Cardiac fibroblast (primary cell): Measurements from ENCODE around the gene ANKRD44.
A peak's percentile ranks its signal among the peaks of the same experiment; 100 is the strongest.

ENCODE experiments used
- DNase-seq, 2 donors: peaks; one replicate each; pipeline versions ENCODE4 v3.0.0 to v3.0.0-alpha.2; 2010; ENCODE audit warnings: low read depth in 2 of 2
- H3K4me3 ChIP-seq, 2 donors: replicated peaks in 1 of 2; 1 replicate in 1 of 2; 2 replicates in 1 of 2; pipeline ENCODE4 v1.5.1; 2011; ENCODE audit warnings: low read depth in 2 of 2, low read length in 2 of 2, mild to moderate bottlenecking in 2 of 2, moderate library complexity in 1 of 2
- TF ChIP-seq, protein P1 (sequence below): IDR thresholded peaks from one replicate; pipeline ENCODE4 v1.5.1; 2011; ENCODE audit warnings: low read depth, mild to moderate bottlenecking, low read length, inconsistent platforms

Gene ANKRD44

DNA sequence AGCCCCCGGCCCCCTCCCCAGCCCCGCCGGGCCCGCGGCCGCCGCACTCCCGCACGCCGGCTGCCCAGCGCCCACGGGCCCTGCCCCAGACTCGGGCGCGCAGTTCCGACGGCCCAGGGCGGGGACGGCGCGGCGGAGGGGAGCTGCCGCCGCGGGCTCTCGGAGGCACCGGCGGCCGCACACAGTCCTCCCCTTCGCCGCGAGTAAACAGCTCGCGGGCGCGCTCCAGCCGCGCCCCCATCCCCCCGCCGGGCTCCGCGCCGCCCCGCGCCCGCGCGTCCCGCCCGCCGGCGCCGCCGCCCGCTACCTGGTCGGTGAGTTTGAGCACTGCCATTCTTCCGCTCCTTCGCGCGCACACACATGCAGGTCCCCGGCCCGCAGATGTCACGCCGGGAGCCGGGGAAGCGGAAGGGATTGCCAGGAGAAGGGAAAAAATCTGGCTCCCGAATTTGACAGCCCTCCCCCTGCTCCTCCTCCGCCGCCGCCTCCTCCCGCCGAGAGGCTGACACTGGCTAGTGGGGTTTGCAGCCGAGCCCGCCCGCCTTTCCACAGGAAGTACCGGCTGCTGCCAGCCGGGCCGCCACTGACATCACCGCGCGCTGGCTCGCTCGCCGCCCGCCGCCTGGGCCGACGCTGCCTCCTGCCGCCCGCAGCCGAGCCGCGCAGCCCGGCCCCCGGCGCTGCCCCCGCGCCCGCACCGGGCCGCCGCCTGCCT lies at the start of gene ANKRD44:
ANKRD44 (minus strand) TSS at position 510 of the 715 bp plus-strand sequence; CDS start at position 334, 176 bp downstream.
- H3K4me3 ChIP-seq: peak within 1 kb of the TSS; percentile 77 to 81
- DNase-seq: peak; percentile 85 to 91
- TF ChIP-seq, protein P1, sequence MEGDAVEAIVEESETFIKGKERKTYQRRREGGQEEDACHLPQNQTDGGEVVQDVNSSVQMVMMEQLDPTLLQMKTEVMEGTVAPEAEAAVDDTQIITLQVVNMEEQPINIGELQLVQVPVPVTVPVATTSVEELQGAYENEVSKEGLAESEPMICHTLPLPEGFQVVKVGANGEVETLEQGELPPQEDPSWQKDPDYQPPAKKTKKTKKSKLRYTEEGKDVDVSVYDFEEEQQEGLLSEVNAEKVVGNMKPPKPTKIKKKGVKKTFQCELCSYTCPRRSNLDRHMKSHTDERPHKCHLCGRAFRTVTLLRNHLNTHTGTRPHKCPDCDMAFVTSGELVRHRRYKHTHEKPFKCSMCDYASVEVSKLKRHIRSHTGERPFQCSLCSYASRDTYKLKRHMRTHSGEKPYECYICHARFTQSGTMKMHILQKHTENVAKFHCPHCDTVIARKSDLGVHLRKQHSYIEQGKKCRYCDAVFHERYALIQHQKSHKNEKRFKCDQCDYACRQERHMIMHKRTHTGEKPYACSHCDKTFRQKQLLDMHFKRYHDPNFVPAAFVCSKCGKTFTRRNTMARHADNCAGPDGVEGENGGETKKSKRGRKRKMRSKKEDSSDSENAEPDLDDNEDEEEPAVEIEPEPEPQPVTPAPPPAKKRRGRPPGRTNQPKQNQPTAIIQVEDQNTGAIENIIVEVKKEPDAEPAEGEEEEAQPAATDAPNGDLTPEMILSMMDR: peak; percentile 2

DNA sequence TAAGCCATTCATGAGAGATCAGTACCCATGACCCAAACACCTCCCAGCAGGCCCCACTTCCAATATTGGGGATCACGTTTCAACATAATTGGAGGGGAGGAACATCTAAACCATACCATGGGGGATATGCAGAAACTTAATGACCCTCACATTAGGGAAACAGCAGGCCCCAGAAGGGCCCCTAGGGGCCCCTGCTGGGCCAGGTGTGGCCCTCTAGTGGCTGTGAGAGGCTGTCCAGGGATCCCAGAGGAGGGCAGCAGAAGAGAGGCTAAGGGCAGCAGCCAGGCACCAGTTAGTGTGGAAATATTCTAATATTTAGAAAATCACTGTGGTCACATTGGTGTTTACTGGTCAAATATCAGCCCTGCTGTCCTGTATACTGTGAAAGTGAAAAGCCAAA lies 49.3 kb upstream of the ANKRD44 start:
- DNase-seq: no peak
- no peak overlapping the region for H3K4me3 ChIP-seq
- TF ChIP-seq, protein P1: peak; percentile 12

DNA sequence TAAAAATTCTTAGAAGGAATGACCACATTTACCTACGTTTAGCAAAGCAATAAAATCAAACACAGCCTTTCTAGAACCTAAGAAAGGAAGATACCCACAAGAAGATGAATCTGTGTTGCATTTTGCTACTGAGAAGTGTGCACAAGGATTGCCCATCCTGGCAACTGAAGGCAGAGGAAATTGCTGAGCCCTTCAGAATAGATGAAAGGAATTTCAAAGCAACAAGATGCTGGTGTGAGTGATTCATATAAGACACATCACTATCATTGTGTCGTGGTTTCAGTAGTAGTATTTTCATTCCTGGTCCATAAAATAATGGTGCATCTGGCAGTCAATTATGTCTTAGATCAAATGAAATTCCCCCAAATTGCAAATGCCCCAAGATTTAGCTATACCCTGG lies 48.4 kb upstream of the ANKRD44 start:
- TF ChIP-seq, protein P1: no peak
- DNase-seq: peak in 1 of 2 donors; percentile 17

DNA sequence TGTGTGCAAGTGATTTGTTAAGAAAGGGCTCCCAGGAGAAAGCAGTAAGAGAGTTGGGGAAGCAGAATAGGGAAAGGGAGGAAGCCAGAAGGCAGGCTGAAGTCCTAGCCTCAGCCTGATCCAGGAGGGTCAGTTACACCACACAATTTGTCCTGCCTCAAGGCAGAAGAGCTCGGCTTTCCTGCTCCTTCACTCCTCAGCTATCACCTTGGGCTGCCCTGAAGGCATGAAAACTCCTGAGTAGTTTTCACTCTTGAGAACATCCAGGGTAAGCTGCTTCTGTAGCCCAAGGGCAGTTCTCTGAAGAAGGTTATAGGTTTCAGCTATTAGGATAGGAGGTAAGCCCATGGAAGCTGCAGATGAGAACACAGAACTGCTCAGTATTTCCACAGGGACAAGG lies 47.4 kb upstream of the ANKRD44 start:
- no peak for DNase-seq
- TF ChIP-seq, protein P1: no peak
- no peak overlapping the region for H3K4me3 ChIP-seq

More for the DNA sequence above, 48.4 kb upstream of the ANKRD44 start:
- no peak overlapping the region for H3K4me3 ChIP-seq

DNA sequence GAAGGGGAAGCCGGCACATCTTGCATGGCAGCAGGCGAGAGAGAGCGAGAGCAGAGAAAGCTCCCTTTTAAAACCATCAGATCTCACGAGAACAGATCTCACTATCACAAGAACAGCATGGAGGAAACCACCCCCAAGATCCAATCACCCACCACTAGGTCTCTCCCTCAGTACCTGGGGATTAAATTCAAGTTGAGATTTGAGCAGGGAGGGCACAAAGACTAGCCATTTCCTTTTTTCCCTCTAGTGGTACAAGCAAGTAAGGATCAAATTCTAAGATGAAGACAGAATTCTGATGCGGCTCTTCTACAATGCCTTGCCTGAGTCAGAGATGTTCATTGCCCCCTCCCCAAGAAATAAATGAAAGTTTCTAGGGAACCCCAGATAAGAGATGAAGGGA lies 45.6 kb upstream of the ANKRD44 start:
- DNase-seq: peak; percentile 16 to 25
- H3K4me3 ChIP-seq: no peak overlapping the region
- TF ChIP-seq, protein P1: peak; percentile 45

DNA sequence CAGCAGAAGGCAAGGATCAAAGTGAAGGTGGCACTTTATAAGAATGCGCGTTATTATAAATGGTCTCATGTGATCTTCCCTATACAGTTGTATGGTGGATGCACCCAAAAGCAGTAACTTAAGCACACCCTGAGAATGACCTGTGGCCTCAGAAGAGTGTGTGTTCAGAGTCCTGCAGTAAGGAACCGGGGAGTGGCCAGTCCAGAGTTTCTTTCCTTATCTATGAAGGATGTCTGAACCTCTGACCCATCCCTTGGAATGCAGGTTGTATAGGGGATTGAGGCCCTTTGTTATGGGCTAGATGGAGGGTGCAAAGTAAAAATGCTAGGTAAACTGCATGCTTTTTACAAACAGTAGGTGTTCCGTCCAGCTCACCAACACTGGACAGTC lies 43.6 kb upstream of the ANKRD44 start:
- TF ChIP-seq, protein P1: no peak
- H3K4me3 ChIP-seq: no peak overlapping the region
- DNase-seq: no peak
